A549 (cell line): ENCODE data around the gene RAB17. TPM values are rescaled to one million over a fixed set of nuclear protein-coding genes. Genes with fewer than 3 reads are reported as not detected.
A peak's percentile ranks its signal among the peaks of the same experiment; 100 is the strongest.

Source experiments
- ATAC-seq, 2 experiments: fragments of 200-7000 bp in 1 of 2; fragments of >200 bp in 1 of 2; cut with Nextera tagmentation in 1 of 2; cut with Tn5 transposase in 1 of 2; 3 replicates each; pipeline versions ENCODE4 v1.8.0 to v1.9.1; 2018 to 2020; ENCODE audit warnings: mild to moderate bottlenecking in 1 of 2, moderate library complexity in 1 of 2
- CTCF ChIA-PET: fragments of 300-600 bp; sonication (Branson Sonifier 250); formaldehyde crosslinking; extraction: SDS; loops from one replicate; lab custom pipeline; 2021; ENCODE audit warnings: antibody characterized with exemption, inconsistent platforms; lab: Yijun Ruan, JAX
- POLR2A ChIA-PET: fragments of 350-600 bp; formaldehyde crosslinking; extraction: SDS; loops from one replicate; lab custom pipeline; 2021; ENCODE audit warnings: antibody characterized with exemption, inconsistent platforms; lab: Yijun Ruan, JAX
- DNase-seq, 2 experiments: peaks; one replicate each; pipeline versions ENCODE4 v3.0.0 to v3.0.0-alpha.2; 2011 to 2016; ENCODE audit warnings: low read depth in 1 of 2, low spot score in 1 of 2
- FAIRE-seq: peaks from 2 replicates; lab custom pipeline; 2011; peaks lifted over from hg19 to GRCh38; lab: Jason Lieb, UNC
- H3K27ac ChIP-seq, 2 experiments: fragments of >200 bp; sonication (Bioruptor Twin); formaldehyde crosslinking; 3 replicates each; pipeline ENCODE4 v1.5.1; 2016 to 2017
- H3K4me1 ChIP-seq: fragments of >200 bp; sonication (Bioruptor Twin); formaldehyde crosslinking; 3 replicates; pipeline ENCODE4 v1.6.1; 2016
- H3K4me2 ChIP-seq: fragments of >200 bp; sonication (Bioruptor Twin); formaldehyde crosslinking; 3 replicates; pipeline ENCODE4 v1.6.1; 2016
- H3K4me3 ChIP-seq: fragments of >200 bp; sonication (Bioruptor Twin); formaldehyde crosslinking; 3 replicates; pipeline ENCODE4 v1.5.1; 2016
- H3K9me3 ChIP-seq: fragments of >200 bp; sonication (Bioruptor Twin); formaldehyde crosslinking; 3 replicates; pipeline ENCODE4 v1.6.1; 2016
- EHMT2 ChIP-seq: fragments of 200-600 bp; sonication (generic); IDR thresholded peaks from 2 replicates; pipeline ENCODE4 v1.6.1; 2016; ENCODE audit warnings: antibody characterized with exemption, low read depth, mild to moderate bottlenecking, moderate library complexity
- JUNB ChIP-seq: fragments of >200 bp; sonication (Bioruptor Twin); formaldehyde crosslinking; IDR thresholded peaks from 2 replicates; pipeline ENCODE4 v1.6.1; 2016
- KDM1A ChIP-seq: fragments of 200-600 bp; sonication (generic); IDR thresholded peaks from 2 replicates; pipeline ENCODE4 v1.6.1; 2016; ENCODE audit warnings: low read depth, mild to moderate bottlenecking
- NR3C1 ChIP-seq: fragments of >200 bp; sonication (Bioruptor Twin); formaldehyde crosslinking; IDR thresholded peaks from 3 replicates; pipeline ENCODE4 v1.6.1; 2017
- RAD21 ChIP-seq, 2 experiments: fragments of >200 bp in 1 of 2; sonication (Bioruptor Twin) in 1 of 2; formaldehyde crosslinking in 1 of 2; IDR thresholded peaks in 1 of 2; conservative IDR thresholded peaks in 1 of 2; 2 replicates in 1 of 2; 3 replicates in 1 of 2; pipeline ENCODE4 v1.6.1; 2012 to 2018; ENCODE audit warnings: inconsistent platforms in 1 of 2
- SMC3 ChIP-seq: fragments of >200 bp; sonication (Bioruptor Twin); formaldehyde crosslinking; IDR thresholded peaks from 3 replicates; pipeline ENCODE4 v1.6.1; 2018; ENCODE audit warnings: inconsistent platforms
- TP53 ChIP-seq: fragments of 250-450 bp; sonication (Bioruptor Pico); IDR thresholded peaks from 2 replicates; pipeline ENCODE4 v1.5.0; 2021; ENCODE audit warnings: mild to moderate bottlenecking, moderate library complexity
- ZFP36 ChIP-seq: fragments of 450-650 bp; IDR thresholded peaks from 2 replicates; pipeline ENCODE4 v1.6.1; 2014; ENCODE audit warnings: borderline replicate concordance; ENCODE audit not compliant: partially characterized antibody
- WGBS: methylation state at CpG from one replicate; pipeline ENCODE4 v1.1.6; 2017; ENCODE audit errors: missing lambda C conversion rate; 5-methylcytosine and 5-hydroxymethylcytosine counted together
- polyA plus RNA-seq, 4 experiments: library from polyadenylated mRNA; depleted of rRNA in 3 of 4; stranded (reverse); fragments of >200 nt; fragmentation: RNase III in 1 of 4; extraction: RNeasy Plus Mini Kit Qiagen cat#74134 plus additional on column Dnase treatment in 1 of 4; gene quantifications; 2 replicates in 3 of 4; 3 replicates in 1 of 4; pipeline ENCODE4 v1.2.3, GENCODE V29; 2011 to 2017
- TF ChIP-seq, protein P1 (sequence below): fragments of 450-650 bp; IDR thresholded peaks from 2 replicates; pipeline ENCODE4 v1.6.1; 2014; ENCODE audit warnings: antibody characterized with exemption
- TF ChIP-seq, protein P2 (sequence below): fragments of 250-450 bp; sonication (Bioruptor Pico); IDR thresholded peaks from 2 replicates; pipeline ENCODE4 v1.5.0; 2020; ENCODE audit warnings: low read depth, mild to moderate bottlenecking, moderate library complexity
- TF ChIP-seq, protein P3 (sequence below): fragments of 150-350 bp; IDR thresholded peaks from 2 replicates; pipeline ENCODE4 v1.6.1; 2014; ENCODE audit warnings: low read depth, mild to moderate bottlenecking, low read length
- TF ChIP-seq, protein P4 (sequence below): fragments of >200 bp; sonication (Bioruptor Twin); formaldehyde crosslinking; IDR thresholded peaks from 3 replicates; pipeline ENCODE4 v1.5.1; 2016

Gene RAB17
- polyA plus RNA-seq, 2 of the 4 experiments (the other 2 are of a cell fraction): 0.44 to 2.2 TPM

DNA sequence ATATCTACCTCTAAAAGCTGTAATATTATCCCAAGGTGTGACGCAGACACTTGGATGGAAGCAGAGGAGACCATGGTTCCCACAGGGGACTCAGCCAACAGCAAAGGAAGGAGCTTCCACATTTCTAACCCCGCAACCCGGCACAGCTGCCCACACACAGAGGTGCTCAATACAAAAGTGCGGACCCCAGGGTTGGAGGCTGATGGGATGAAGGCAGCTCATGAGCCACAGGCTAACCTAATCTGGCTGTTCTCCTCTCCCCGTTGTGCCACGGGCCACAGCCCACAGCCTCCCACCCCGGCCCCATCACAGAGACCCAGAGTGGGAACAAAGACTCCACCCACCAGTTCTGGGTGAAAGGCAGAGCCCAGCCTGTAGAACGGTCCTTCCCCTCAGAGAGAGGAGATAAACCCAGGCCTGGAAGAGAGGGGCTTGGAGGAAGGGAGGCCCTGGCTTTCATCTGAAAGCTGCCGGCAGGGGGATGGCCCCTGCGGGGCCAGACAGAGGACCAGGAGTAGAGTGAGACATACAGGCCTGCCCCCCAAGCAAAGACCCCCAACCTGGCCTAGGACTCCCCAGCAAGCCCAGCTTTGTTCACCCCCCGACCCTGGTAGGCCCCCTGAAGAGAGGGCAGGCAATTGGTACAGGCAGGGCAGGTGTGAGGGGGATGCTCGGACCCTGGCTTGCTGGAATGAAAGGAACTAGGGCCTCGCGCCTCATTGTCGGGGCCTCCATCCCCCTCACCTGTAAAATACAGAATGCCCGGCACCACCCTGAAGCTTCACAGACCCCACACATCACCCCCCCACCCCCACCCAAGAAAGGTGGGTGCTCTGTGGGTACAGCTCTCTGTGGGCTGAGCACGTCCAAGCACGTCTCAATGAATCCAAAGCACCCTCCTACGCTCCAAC, 6.9 kb downstream of the RAB17 start:
- CTCF ChIA-PET: interaction anchor here (0.8 to 9.1 kb wide), 7 partner anchors 8 to 190 kb away, joined by 3 to 97 read pairs (median 6); no protein-coding TSS in a partner anchor
- ATAC-seq (no peak), DNase-seq (no peak), FAIRE-seq (no peak)
- Histone ChIP-seq H3K9me3 (no peaks in the 10 kb centered on the region), H3K27ac (no peak overlapping the region), H3K4me2 (no peak overlapping the region), H3K4me3 (no peak overlapping the region), H3K4me1 (0 out of 3 replicates have a peak, but pooled peaks cover 2% of the 10 kb centered on the region)
- POLR2A ChIA-PET: no interaction called here
- WGBS: 88% methylated on average over 16 of the region's 19 CpGs
- TF ChIP-seq, protein P1, sequence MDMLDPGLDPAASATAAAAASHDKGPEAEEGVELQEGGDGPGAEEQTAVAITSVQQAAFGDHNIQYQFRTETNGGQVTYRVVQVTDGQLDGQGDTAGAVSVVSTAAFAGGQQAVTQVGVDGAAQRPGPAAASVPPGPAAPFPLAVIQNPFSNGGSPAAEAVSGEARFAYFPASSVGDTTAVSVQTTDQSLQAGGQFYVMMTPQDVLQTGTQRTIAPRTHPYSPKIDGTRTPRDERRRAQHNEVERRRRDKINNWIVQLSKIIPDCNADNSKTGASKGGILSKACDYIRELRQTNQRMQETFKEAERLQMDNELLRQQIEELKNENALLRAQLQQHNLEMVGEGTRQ: no peak
- TF ChIP-seq NR3C1 (no peak), KDM1A (no peak), RAD21 (conservative IDR thresholded peaks at IDR 0.05 in 1 of 2, IDR thresholded peaks at IDR 0.05 in 1 of 2) (no peak), EHMT2 (no peak), SMC3 (no peak), TP53 (no peak), ZFP36 (no peak)
- TF ChIP-seq, protein P2, sequence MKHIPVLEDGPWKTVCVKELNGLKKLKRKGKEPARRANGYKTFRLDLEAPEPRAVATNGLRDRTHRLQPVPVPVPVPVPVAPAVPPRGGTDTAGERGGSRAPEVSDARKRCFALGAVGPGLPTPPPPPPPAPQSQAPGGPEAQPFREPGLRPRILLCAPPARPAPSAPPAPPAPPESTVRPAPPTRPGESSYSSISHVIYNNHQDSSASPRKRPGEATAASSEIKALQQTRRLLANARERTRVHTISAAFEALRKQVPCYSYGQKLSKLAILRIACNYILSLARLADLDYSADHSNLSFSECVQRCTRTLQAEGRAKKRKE (CRISPR knock-in tag): no peak
- TF ChIP-seq, protein P3, sequence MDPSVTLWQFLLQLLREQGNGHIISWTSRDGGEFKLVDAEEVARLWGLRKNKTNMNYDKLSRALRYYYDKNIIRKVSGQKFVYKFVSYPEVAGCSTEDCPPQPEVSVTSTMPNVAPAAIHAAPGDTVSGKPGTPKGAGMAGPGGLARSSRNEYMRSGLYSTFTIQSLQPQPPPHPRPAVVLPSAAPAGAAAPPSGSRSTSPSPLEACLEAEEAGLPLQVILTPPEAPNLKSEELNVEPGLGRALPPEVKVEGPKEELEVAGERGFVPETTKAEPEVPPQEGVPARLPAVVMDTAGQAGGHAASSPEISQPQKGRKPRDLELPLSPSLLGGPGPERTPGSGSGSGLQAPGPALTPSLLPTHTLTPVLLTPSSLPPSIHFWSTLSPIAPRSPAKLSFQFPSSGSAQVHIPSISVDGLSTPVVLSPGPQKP: no peak
- TF ChIP-seq, all 56 proteins: peak for 0

DNA sequence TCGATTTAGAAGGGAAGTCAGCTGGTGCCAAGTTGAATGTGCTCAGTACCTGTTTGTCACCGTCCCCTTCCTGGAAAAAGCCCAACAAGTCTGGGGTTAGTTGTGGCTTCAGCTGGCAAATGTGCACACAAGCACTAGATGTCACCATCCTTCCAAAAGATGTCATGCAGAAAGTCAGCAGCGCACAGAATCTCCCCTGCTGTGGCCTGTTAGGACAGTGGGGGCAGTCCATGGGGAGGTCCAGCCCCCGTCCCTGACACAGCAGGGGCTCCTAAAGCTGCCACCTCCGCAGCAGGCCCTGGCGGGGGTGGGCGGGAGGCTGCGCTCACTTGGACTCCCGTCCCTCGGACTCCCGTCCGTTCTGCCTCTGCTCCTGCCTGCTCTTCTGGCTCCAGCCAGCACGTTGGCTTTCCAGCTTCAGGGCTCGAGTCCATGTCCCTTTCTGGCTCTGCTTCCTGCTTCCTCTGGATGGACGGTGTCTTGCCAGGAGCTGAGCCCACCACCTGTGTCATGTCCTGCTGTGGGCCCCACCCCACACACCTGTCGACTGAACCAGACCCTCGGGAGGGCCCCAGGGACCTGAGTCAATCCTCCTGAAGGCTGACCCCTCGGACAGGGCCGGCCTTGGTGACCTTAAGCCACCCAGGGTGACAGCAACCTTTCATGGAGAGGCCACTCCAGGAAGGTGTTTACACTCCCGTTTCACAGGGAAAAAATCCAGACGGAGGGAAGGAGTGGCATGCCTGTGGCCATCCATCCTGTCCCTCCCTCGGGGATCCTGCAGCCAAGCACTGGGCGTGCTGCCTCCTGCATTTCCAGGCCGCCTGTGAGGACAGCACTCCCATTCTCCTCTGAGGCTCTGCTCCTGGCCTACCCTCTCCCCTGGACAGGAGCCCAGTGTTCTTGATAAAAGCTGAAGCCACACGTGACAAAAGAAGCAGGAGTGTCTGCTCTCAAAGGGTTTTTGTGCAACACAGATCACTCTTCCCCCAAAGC, 8.5 kb downstream of the RAB17 start:
- 0 out of 3 replicates have a peak, but pooled peaks cover 2% of the 10 kb centered on the region for H3K4me1 ChIP-seq
- H3K4me2 ChIP-seq: no peak overlapping the region
- CTCF ChIA-PET: interaction anchor here (0.6 to 9.1 kb wide), 10 partner anchors 10 to 1003 kb away, joined by 3 to 97 read pairs (median 4); no protein-coding TSS in a partner anchor
- peak overlapping the region in 1 of 2 experiments; percentile 36; a peak in 3 of 6 replicates for H3K27ac ChIP-seq
- TF ChIP-seq JUNB: no peak
- TF ChIP-seq SMC3: peak; percentile 41; the same call in 2 of the 3 replicates
- peak; percentile 59 to 61 for TF ChIP-seq RAD21 (conservative IDR thresholded peaks at IDR 0.05 in 1 of 2, IDR thresholded peaks at IDR 0.05 in 1 of 2)
- TF ChIP-seq, protein P4, sequence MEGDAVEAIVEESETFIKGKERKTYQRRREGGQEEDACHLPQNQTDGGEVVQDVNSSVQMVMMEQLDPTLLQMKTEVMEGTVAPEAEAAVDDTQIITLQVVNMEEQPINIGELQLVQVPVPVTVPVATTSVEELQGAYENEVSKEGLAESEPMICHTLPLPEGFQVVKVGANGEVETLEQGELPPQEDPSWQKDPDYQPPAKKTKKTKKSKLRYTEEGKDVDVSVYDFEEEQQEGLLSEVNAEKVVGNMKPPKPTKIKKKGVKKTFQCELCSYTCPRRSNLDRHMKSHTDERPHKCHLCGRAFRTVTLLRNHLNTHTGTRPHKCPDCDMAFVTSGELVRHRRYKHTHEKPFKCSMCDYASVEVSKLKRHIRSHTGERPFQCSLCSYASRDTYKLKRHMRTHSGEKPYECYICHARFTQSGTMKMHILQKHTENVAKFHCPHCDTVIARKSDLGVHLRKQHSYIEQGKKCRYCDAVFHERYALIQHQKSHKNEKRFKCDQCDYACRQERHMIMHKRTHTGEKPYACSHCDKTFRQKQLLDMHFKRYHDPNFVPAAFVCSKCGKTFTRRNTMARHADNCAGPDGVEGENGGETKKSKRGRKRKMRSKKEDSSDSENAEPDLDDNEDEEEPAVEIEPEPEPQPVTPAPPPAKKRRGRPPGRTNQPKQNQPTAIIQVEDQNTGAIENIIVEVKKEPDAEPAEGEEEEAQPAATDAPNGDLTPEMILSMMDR: peak; percentile 41; the same call in 2 of the 3 replicates
- ATAC-seq: peak; percentile 70
- WGBS: 59% methylated on average over 20 of the region's 25 CpGs
- DNase-seq: peak in 1 of 2 experiments; percentile 58
- no peak for FAIRE-seq
- H3K9me3 ChIP-seq: no peaks in the 10 kb centered on the region
- POLR2A ChIA-PET: no interaction called here
- no peak overlapping the region for H3K4me3 ChIP-seq
